ENCODE data around the gene OR8D2. TPM values are rescaled to one million over a fixed set of nuclear protein-coding genes. Genes with fewer than 3 reads are reported as not detected.
A peak's percentile ranks its signal among the peaks of the same experiment; 100 is the strongest.

OR8D2 gene, protein sequence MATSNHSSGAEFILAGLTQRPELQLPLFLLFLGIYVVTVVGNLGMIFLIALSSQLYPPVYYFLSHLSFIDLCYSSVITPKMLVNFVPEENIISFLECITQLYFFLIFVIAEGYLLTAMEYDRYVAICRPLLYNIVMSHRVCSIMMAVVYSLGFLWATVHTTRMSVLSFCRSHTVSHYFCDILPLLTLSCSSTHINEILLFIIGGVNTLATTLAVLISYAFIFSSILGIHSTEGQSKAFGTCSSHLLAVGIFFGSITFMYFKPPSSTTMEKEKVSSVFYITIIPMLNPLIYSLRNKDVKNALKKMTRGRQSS
- not detected in 2 replicates for total RNA-seq (2021)
- percentile 24 among the genes with signal in this experiment for Bru-seq, nascent RNA
- BruChase-seq, experiment 1, labeled RNA remaining after a 2-hour chase, result not detected
- percentile 36 among the genes with signal in this experiment for BruChase-seq, experiment 2, labeled RNA remaining after a 6-hour chase
- long read RNA-seq, result 0 reads

DNA sequence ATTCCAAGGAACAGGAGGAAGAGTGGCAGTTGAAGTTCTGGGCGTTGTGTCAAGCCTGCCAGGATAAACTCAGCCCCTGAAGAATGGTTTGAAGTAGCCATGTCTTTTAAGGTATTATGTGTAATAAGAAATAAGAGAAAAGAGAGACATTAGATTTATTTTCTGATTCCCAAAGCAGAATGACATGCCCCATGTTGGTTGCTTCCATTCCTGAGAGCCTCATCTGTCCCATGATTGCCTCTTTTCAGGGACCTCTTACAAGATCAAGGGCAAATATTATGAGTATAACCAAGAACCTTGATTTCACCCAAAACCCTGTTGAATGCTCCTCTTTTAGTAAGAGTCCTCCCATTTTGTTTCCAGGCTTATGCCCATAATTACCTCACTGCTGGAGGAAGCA is at the start of gene OR8D2:
OR8D2 (minus strand) TSS at position 101 of the 400 bp plus-strand sequence; CDS start at position 101, 0 bp downstream.
- Histone ChIP-seq H3K4me1 (ENCODE audit: insufficient read depth, low read length, poor library complexity, severe bottlenecking) (no peaks in the 10 kb centered on the region), H3K4me3 (ENCODE audit: low read depth, low read length, poor library complexity, severe bottlenecking) (no peak within 1 kb of the TSS), H3K36me3 (ENCODE audit: insufficient read depth, low read length, poor library complexity, severe bottlenecking) (no peaks in the 10 kb centered on the region), H3K9me3 (ENCODE audit: low read depth, low read length, poor library complexity, severe bottlenecking) (no peaks in the 10 kb centered on the region), H3K27me3 (replicated peaks; ENCODE audit: insufficient read depth, low read depth, low read length, poor library complexity) (no peaks in the 10 kb centered on the region), H3K27ac (ENCODE audit: low read depth, low read length, poor library complexity, severe bottlenecking) (no peak within 1 kb of the TSS)
- ChIA-PET CTCF (no interaction called here), POLR2A (ENCODE audit: low non-redundant PET) (no interaction called here)
- TF ChIP-seq, protein P1, sequence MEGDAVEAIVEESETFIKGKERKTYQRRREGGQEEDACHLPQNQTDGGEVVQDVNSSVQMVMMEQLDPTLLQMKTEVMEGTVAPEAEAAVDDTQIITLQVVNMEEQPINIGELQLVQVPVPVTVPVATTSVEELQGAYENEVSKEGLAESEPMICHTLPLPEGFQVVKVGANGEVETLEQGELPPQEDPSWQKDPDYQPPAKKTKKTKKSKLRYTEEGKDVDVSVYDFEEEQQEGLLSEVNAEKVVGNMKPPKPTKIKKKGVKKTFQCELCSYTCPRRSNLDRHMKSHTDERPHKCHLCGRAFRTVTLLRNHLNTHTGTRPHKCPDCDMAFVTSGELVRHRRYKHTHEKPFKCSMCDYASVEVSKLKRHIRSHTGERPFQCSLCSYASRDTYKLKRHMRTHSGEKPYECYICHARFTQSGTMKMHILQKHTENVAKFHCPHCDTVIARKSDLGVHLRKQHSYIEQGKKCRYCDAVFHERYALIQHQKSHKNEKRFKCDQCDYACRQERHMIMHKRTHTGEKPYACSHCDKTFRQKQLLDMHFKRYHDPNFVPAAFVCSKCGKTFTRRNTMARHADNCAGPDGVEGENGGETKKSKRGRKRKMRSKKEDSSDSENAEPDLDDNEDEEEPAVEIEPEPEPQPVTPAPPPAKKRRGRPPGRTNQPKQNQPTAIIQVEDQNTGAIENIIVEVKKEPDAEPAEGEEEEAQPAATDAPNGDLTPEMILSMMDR (conservative IDR thresholded peaks at IDR 0.05; ENCODE audit: low read depth, low read length), result no peak
- TF ChIP-seq EZH2 (IDR thresholded peaks at IDR 0.05; ENCODE audit: borderline replicate concordance, low read depth, low read length, poor library complexity, severe bottlenecking), result no peak
- intact Hi-C loops (cut with micrococcal nuclease; ENCODE audit: unreplicated experiment), result no loop called here
- no peak for DNase-seq (ENCODE audit: low spot score)
- BruUV-seq (replicated peaks), result no TSS peak

DNA sequence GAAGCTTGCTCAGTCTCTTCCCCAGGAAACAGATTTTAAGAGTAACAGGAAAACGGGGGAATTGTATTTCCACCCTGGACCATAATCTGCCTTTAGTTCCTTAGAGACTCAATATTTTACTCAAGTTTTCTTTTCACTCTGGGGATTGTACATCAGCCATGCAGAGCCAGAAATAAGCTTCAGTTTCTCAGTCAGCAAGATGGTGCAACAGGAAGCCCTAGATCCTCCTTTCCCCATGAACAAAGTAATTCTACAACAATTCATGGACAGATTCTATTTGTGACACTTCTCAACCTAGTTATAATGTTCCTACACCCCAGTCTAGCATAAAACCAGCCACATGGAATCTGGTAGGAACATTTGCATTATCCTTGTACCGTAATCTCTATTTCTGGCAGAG is 39.6 kb upstream of the OR8D2 start:
- no peaks in the 10 kb centered on the region for H3K27me3 ChIP-seq (replicated peaks; ENCODE audit: insufficient read depth, low read depth, low read length, poor library complexity)
- ChIA-PET POLR2A (ENCODE audit: low non-redundant PET) (interaction anchor here (0.6 kb wide), 1 partner anchor 203 kb away, joined by 6 read pairs; no protein-coding TSS in a partner anchor), CTCF (no interaction called here)
- peak; percentile 54 for DNase-seq (ENCODE audit: low spot score)
- peak overlapping the region; percentile 86 for H3K27ac ChIP-seq (ENCODE audit: low read depth, low read length, poor library complexity, severe bottlenecking)
- peaks cover 11% of the 10 kb centered on the region for H3K4me1 ChIP-seq (ENCODE audit: insufficient read depth, low read length, poor library complexity, severe bottlenecking)
- TF ChIP-seq, protein P1 (conservative IDR thresholded peaks at IDR 0.05; ENCODE audit: low read depth, low read length), result no peak
- TF ChIP-seq EZH2 (IDR thresholded peaks at IDR 0.05; ENCODE audit: borderline replicate concordance, low read depth, low read length, poor library complexity, severe bottlenecking), result no peak
- H3K4me3 ChIP-seq (ENCODE audit: low read depth, low read length, poor library complexity, severe bottlenecking), result no peak overlapping the region
- H3K36me3 ChIP-seq (ENCODE audit: insufficient read depth, low read length, poor library complexity, severe bottlenecking), result no peaks in the 10 kb centered on the region
- no peaks in the 10 kb centered on the region for H3K9me3 ChIP-seq (ENCODE audit: low read depth, low read length, poor library complexity, severe bottlenecking)
- BruUV-seq (replicated peaks), result no TSS peak
- intact Hi-C loops (cut with micrococcal nuclease; ENCODE audit: unreplicated experiment), result no loop called here

DNA sequence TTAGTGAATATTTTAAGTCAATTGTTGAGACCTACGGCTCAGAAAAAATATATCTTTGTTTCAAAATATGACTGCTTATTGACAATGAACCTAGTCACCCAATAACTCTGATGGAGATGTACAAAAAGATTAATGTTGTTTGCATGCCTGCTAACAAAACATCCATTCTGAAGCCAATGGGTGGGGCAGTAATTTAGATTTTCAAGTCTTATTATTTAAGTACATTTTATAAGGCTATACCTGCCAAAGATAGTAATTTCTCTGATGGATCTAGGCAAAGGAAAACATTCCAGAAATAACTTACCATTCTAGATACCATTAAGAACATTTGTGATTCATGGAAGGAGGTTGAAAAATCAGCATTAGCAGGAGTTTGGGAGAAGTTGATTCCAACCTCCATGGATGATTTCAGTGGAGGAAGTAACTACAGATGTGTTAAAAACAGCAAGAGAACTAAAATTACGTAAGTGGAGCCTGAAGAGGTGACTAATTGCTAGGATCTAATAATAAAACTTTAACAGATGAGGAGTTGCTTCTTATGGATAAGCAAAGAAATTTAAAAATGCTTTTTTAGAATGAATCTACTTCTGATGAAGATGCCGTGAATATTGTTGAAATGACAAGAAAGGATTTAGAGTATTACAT is 26.4 kb upstream of the OR8D2 start:
- BruUV-seq (replicated peaks), result no TSS peak
- intact Hi-C loops (cut with micrococcal nuclease; ENCODE audit: unreplicated experiment), result no loop called here
- Histone ChIP-seq H3K27me3 (replicated peaks; ENCODE audit: insufficient read depth, low read depth, low read length, poor library complexity) (no peaks in the 10 kb centered on the region), H3K4me3 (ENCODE audit: low read depth, low read length, poor library complexity, severe bottlenecking) (no peak overlapping the region), H3K36me3 (ENCODE audit: insufficient read depth, low read length, poor library complexity, severe bottlenecking) (no peaks in the 10 kb centered on the region), H3K4me1 (ENCODE audit: insufficient read depth, low read length, poor library complexity, severe bottlenecking) (no peaks in the 10 kb centered on the region), H3K27ac (ENCODE audit: low read depth, low read length, poor library complexity, severe bottlenecking) (no peak overlapping the region), H3K9me3 (ENCODE audit: low read depth, low read length, poor library complexity, severe bottlenecking) (peaks cover 7% of the 10 kb centered on the region)
- TF ChIP-seq EZH2 (IDR thresholded peaks at IDR 0.05; ENCODE audit: borderline replicate concordance, low read depth, low read length, poor library complexity, severe bottlenecking), result no peak
- TF ChIP-seq, protein P1 (conservative IDR thresholded peaks at IDR 0.05; ENCODE audit: low read depth, low read length), result no peak
- POLR2A ChIA-PET (ENCODE audit: low non-redundant PET), result no interaction called here
- CTCF ChIA-PET, result no interaction called here
- no peak for DNase-seq (ENCODE audit: low spot score)
